Ovary (tissue), 3 donors: ENCODE results near the gene FILIP1L.

Experiments
- CTCF ChIP-seq, 3 donors: fragments of 450-650 bp in 2 of 3; fragments of 200-600 bp in 1 of 3; IDR thresholded peaks; one replicate each; pipeline versions ENCODE4 v1.5.1 to v1.8.0; 2016 to 2022; ENCODE audit warnings: antibody characterized with exemption in 3 of 3, mild to moderate bottlenecking in 1 of 3
- EP300 ChIP-seq: sonication (generic); formaldehyde crosslinking; IDR thresholded peaks from one replicate; pipeline ENCODE4 v1.6.1; 2017; ENCODE audit warnings: antibody characterized with exemption
- POLR2A ChIP-seq: fragments of 450-650 bp; IDR thresholded peaks from one replicate; pipeline ENCODE4 v1.6.1; 2017; ENCODE audit warnings: antibody characterized with exemption, mild to moderate bottlenecking, moderate library complexity
- donor health status: DM: no; HTN: no; CAD: no.

DNA sequence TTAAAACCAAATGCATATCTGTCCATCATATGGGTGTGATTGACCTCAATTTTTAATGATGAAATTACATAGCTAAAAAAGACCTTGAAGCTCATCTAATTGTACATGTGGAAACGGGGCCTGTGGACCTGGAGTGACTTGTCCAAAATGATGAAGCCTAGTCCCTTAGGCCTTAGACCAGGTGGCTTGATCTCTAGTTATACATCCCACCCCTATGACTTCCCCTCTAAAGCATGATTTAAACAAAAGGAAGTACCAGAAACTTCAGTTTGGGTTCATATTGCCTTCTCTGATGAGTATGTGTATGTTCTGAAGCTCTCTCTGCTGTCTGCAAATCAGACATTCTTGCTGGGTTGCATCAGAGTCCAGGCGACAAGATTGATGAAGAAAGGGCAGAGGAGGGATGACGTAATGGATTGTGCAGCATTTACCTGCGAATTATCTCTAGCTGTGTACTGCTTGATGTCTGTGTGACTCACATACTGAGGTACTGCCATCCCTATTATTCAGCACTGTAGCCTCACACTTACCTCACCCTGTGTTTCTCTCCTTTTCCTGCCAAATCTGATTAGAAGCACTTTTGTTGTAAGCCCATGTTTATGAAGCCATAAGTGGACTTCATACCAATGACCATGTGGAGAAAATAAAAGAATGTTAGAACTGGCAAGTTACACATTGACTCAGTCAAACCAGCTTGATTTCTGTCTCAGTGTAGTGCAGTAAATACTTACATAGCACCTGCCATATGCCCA is 111.5 kb downstream of the FILIP1L start:
- TF ChIP-seq CTCF (IDR thresholded peaks at IDR 0.05) (no peak), POLR2A (no peak), EP300 (no peak)
